Measurements from ENCODE around the gene CDC42BPB. TPM values are rescaled to one million over a fixed set of nuclear protein-coding genes. Genes with fewer than 3 reads are reported as not detected.

The CDC42BPB gene
- total RNA-seq, 1 donor from 2014 or later = 105 TPM

DNA sequence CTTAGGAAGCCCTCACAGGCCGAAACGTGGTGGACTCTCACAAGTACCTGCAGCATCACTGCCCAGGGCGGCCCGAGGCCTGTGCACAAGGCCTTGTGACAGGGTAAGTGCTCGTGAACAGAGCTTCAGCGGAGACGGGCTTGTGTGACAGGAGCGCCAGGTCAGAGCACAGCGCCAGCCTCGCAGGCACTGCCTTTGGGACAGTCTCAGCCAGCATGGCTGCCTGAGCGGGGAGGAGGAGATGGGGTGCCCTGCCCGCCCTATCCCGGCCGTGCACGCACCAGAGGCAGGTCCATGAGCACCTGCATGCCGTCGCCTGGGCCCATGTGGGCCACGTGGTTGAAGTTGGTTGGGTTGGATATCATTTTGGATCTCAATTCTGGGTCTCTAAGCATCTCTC lies 118.0 kb downstream of the CDC42BPB start:
- H3K9me3 ChIP-seq = no peaks in the 10 kb centered on the region
- no peak for DNase-seq (ENCODE audit: extremely low spot score in 2 of 2)
- no peak overlapping the region for H3K27ac ChIP-seq
- peaks cover 0 to 73% of the 10 kb centered on the region in 2 donors for H3K36me3 ChIP-seq
- TF ChIP-seq POLR2A (IDR thresholded peaks at IDR 0.05) (no peak), POLR2AphosphoS5 (IDR thresholded peaks at IDR 0.05; ENCODE audit: insufficient read depth in 1 of 2, low read depth in 1 of 2) (no peak)
- TF ChIP-seq, protein P1, sequence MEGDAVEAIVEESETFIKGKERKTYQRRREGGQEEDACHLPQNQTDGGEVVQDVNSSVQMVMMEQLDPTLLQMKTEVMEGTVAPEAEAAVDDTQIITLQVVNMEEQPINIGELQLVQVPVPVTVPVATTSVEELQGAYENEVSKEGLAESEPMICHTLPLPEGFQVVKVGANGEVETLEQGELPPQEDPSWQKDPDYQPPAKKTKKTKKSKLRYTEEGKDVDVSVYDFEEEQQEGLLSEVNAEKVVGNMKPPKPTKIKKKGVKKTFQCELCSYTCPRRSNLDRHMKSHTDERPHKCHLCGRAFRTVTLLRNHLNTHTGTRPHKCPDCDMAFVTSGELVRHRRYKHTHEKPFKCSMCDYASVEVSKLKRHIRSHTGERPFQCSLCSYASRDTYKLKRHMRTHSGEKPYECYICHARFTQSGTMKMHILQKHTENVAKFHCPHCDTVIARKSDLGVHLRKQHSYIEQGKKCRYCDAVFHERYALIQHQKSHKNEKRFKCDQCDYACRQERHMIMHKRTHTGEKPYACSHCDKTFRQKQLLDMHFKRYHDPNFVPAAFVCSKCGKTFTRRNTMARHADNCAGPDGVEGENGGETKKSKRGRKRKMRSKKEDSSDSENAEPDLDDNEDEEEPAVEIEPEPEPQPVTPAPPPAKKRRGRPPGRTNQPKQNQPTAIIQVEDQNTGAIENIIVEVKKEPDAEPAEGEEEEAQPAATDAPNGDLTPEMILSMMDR (IDR thresholded peaks at IDR 0.05) = no peak
- H3K4me3 ChIP-seq = no peak overlapping the region
- no peaks in the 10 kb centered on the region for H3K4me1 ChIP-seq
- H3K27me3 ChIP-seq = no peaks in the 10 kb centered on the region
- intact Hi-C loops (cut with DNase I) = no loop called here

DNA sequence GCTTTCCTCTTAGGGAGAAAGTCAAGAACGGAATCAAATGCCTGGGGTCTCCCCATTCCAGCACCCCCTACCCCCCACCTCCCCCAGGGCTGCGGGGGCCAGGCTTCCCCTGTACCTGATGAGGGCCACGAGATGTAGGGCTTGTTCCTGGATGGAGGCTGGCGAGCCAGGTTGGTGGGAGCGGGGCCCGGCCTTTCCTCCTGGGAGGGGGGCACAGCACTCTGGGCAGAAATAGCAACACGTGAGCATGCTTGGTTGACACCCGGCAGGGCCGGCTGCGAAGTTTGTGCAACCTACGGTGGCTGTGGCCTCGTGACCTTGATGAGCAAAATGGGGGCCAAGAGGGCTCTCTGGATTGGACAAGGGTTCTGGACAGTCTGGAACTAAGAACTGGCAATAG lies 119.2 kb downstream of the CDC42BPB start:
- Histone ChIP-seq H3K36me3 (peaks cover 0 to 70% of the 10 kb centered on the region in 2 donors), H3K27me3 (no peaks in the 10 kb centered on the region), H3K9me3 (no peaks in the 10 kb centered on the region), H3K27ac (no peak overlapping the region), H3K4me1 (no peaks in the 10 kb centered on the region), H3K4me3 (no peak overlapping the region)
- intact Hi-C loops (cut with DNase I) = no loop called here
- no peak for DNase-seq (ENCODE audit: extremely low spot score in 2 of 2)
- TF ChIP-seq, protein P1 (IDR thresholded peaks at IDR 0.05) = no peak
- TF ChIP-seq POLR2AphosphoS5 (IDR thresholded peaks at IDR 0.05; ENCODE audit: insufficient read depth in 1 of 2, low read depth in 1 of 2) = no peak
- TF ChIP-seq POLR2A (IDR thresholded peaks at IDR 0.05) = no peak

DNA sequence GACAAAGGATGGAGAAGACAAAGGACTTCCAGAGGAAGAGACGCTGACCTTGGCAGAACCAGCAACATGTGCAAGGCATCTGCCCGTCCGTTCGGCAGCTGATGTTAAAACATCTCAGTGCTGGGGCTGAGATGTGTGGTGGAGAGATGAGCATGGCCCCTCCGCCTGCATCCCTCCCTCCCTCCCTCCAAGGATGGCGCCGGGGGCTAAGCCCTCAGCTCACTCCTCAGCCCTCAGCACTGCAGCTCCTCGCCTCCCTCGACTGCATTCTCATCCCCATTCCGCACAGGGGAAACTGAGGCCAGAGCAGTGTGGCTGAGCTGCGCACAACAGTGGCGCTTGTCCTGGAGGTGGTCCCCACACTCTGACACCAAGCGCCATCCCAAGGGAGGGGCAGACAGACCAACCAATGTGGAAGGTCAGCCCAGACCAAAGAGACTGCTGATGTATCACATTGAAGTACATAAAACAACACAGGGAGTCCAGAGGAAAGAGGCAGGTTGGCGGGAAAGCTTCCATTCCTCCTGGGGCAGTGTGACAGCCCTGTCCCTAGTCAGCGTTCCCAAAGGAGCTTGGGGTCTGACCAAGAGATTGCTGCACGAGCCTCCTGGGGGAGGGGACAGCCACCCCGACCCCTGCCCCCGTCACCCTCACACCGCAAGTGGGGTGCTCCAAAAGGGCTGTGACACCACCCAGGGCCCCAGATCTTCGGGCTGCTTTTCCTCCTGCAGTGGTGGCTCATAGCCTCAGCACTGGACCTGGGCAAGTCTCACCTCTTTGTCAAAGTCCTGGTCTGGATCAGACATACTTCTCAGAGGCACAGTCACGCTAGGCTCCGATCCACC lies 119.8 kb downstream of the CDC42BPB start:
- Histone ChIP-seq H3K9me3 (no peaks in the 10 kb centered on the region), H3K4me3 (no peak overlapping the region), H3K4me1 (no peaks in the 10 kb centered on the region), H3K36me3 (peaks cover 0 to 71% of the 10 kb centered on the region in 2 donors), H3K27me3 (no peaks in the 10 kb centered on the region), H3K27ac (no peak overlapping the region)
- no peak for DNase-seq (ENCODE audit: extremely low spot score in 2 of 2)
- intact Hi-C loops (cut with DNase I) = no loop called here
- TF ChIP-seq, protein P1 (IDR thresholded peaks at IDR 0.05) = no peak
- TF ChIP-seq POLR2AphosphoS5 (IDR thresholded peaks at IDR 0.05; ENCODE audit: insufficient read depth in 1 of 2, low read depth in 1 of 2) (no peak), POLR2A (IDR thresholded peaks at IDR 0.05) (no peak)

DNA sequence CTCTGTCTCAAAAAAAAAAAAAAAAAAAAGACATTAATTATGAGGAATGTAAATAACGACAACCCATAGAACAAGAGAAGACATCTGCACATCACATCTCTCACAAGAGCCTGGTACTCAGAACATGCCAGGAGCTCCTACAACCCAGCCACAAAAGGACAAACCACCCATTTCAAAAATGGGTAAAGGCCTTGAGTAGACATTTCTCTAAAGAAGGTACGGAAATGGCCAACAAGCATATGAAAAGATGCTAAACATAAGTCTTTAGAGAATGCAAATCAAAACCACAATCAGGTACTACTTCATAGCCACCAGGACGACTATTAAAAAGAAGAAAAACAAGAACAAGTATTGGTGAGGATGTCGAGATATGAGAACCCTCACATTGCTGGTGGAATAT lies 121.6 kb downstream of the CDC42BPB start:
- no peaks in the 10 kb centered on the region for H3K9me3 ChIP-seq
- intact Hi-C loops (cut with DNase I) = no loop called here
- H3K27ac ChIP-seq = no peak overlapping the region
- no peak overlapping the region for H3K4me3 ChIP-seq
- H3K36me3 ChIP-seq = peaks cover 0 to 59% of the 10 kb centered on the region in 2 donors
- H3K27me3 ChIP-seq = no peaks in the 10 kb centered on the region
- DNase-seq (ENCODE audit: extremely low spot score in 2 of 2) = no peak
- peaks cover 1% of the 10 kb centered on the region for H3K4me1 ChIP-seq
- no peak for TF ChIP-seq POLR2A (IDR thresholded peaks at IDR 0.05)
- TF ChIP-seq POLR2AphosphoS5 (IDR thresholded peaks at IDR 0.05; ENCODE audit: insufficient read depth in 1 of 2, low read depth in 1 of 2) = no peak
- TF ChIP-seq, protein P1 (IDR thresholded peaks at IDR 0.05) = no peak

DNA sequence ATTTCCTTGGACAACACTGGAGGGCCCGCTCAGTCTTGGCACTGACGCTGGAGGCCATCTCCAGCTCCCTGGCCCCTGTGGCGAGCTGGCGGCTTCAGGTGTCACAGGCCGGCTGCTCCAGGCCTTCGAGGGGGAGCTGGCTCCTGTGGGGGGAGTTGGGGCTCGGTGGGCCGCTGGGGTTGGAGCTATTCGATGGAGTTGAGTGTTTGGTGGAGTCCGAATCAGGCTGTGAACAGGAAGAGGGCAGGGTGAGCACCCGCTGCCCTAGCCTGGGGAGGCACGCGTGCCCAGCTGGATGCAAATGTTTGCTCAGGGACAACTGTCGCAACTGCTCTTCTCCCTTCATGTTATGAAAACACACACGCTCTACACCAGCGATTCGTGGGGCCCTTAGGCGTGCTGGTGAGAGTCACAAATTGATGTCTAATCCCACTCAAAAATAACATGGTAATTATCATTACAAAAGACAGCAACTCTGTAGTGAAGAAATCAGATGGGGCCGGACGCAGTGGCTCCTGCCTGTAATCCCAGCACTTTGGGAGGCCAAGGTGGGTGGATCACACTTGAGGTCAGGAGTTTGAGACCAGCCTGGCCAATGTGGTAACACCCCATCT lies 123.6 kb downstream of the CDC42BPB start:
- peaks cover 0 to 46% of the 10 kb centered on the region in 2 donors for H3K36me3 ChIP-seq
- intact Hi-C loops (cut with DNase I) = no loop called here
- DNase-seq (ENCODE audit: extremely low spot score in 2 of 2) = no peak

More for the DNA sequence above, 123.6 kb downstream of the CDC42BPB start:
- Histone ChIP-seq H3K27me3 (no peaks in the 10 kb centered on the region), H3K4me3 (no peak overlapping the region), H3K4me1 (peaks cover 20% of the 10 kb centered on the region), H3K27ac (no peak overlapping the region), H3K9me3 (no peaks in the 10 kb centered on the region)
- no peak for TF ChIP-seq POLR2AphosphoS5 (IDR thresholded peaks at IDR 0.05; ENCODE audit: insufficient read depth in 1 of 2, low read depth in 1 of 2)
- TF ChIP-seq, protein P1 (IDR thresholded peaks at IDR 0.05) = no peak
- no peak for TF ChIP-seq POLR2A (IDR thresholded peaks at IDR 0.05)

Measured in vagina (tissue), 2 donors.